GM21576 (cell line): ENCODE results near the gene SHFL.

Experiments
- ATAC-seq: cut with Tn5 transposase; IDR thresholded peaks from one replicate; pipeline ENCODE4 v1.9.1; 2021; ENCODE audit warnings: mild to moderate bottlenecking, moderate library complexity; ENCODE audit not compliant: unreplicated experiment

SHFL gene

DNA sequence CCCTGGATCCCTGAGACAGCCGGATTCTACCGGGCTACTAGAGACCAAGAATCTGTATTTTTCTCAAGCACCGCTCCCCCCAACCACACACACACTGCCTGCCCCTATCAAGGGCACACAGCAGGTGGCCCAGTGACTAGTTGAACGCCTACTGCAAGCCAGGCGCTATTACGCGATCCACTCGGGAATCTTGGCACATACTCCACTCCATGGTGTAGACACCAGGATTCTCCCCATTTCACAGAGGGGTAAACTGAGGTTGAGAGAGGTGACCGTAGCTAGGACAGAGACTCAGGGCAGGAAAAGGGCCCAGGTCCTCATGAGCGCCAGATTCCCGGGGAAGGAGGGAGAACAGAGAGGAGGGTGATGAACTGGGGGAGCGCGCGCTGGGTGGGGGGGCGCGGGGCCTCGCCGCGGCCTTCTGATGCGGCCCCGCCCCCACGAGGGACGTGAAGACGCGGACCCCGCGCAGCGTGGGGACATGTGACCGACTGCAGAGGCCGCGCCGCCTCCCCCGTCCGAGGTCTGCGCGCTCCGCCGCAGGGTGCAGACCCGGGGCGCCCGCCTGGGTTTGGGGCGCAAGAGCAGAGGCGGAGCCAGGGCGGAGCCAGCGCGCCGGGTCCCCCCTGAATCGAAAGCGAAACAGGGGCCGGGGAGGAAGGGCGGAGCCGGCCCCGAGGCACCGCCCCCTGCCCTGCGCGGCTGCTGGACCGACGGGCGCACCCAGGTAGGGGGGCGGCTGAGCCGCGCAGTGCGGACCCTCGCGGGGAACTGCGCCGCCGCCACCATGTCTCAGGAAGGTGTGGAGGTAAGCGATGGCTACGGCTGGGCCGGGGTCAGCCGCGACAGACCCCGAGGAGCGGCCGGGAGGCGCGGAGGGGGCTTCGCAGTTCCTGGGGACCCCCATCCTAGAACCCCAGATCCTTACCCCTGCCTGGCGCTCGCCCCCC lies at the start of gene SHFL:
TSS of gene SHFL (plus strand) at position 677 of the 950 bp plus-strand sequence. CDS start at position 788, 111 bp downstream.
- peak; percentile 74 for ATAC-seq

DNA sequence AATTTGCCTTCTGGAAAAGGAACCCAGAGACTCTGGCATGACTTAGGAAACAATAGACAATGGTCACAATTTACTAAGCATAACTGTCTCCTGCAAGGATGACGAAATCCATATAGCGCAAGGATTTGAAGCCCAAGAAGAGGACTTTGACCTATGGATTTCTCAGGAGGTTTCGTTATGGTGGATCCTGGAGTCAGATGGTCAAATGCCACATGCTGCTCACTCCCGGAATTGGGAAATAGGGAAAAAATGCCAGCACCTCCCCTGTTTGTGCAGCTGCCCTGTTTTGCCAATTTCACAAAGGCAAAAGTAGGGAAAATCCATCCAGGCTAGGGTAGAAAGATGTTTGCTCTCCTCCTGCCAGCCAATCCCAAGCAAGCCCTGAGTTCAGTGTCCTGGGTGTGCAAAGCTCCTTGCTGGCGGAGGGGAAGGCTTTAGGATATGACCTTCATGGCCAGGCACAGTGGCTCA lies 49.5 kb upstream of the SHFL start:
- no peak for ATAC-seq

DNA sequence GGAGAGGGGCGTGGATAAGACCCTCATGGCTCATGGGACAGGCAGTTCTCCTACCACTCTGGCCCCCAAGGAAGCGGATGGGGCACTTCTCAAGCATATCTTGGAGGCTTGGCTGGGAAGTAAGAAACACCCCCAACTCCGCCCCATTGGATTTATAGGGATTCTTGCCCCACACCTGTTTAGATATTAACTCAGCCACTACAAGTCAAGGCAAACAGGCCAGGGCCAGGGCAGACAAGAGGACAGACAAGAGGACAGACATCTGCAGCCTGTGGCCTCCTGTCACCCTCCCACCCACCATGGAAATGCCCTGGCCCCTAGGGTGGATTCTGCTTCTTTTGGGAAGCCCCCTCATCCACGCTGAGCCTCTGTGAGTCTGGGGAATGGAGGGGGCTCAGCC lies 48.8 kb upstream of the SHFL start:
- no peak for ATAC-seq

DNA sequence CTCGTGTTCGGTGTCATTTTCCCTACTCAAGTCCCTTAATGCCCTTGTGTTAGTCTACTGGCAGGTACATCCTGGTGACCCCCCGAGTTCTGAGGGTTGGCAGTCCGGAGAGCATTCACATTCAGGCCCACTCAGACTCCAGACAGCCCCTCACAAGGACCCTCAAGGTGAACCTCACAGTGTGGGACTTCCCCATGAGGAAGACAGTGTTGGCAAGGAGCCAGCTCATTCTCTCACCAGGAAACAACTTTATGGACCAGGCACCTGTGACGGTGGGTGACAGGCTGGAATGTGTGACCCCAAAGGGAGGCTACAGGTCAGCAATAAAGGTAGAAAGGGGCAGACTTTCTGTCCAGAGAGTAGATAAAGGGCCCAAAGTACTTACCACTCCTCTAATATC lies 48.3 kb upstream of the SHFL start:
- no peak for ATAC-seq

DNA sequence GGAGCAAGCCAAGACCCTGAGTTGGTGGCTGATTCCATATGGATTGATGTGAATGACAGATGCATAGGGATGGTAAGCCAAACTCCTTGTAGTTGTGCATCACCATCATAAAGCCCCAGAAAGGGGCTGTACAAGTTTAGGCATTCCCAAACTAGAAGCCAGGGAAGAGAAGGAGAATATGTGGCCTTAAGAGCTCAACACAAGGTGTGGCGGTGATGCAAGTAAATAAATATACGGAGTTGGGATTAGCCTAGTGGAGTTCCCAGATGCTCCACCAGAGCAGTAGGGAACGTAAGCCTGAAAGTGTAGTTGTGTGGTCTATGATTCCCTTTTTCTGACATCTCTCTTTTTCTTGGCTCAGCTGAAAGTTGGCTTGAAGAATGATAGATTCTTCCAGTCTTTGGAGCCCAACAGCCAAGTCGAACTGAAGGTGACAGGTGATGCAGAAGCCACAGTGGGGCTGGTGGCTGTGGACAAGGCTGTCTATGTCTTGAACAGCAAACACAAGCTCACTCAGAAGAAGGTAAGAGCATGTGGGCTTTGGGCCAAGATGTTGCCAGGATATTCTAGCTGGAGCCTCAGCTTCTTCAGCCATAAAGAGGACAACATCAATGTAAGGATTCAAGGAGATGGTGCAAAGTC lies 42.7 kb upstream of the SHFL start:
- ATAC-seq: no peak

DNA sequence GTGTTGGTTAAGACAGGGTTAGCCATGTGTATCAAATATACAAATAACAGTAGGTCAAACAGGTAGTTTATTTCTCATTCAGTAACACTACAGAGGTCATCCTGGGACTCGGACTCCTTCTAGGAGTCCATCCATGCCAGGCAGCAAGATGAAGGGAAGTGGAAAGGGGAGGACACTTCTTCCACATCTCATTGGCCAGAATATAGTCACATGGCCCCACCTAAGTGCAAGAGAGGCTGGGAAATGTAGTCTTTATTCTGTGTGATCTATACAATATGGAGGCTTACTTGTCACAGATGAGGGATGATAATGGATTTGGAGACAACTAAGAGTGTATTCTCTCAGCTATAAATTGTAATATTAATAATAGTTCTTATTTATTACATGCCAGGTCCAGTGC lies 41.7 kb upstream of the SHFL start:
- ATAC-seq: no peak

DNA sequence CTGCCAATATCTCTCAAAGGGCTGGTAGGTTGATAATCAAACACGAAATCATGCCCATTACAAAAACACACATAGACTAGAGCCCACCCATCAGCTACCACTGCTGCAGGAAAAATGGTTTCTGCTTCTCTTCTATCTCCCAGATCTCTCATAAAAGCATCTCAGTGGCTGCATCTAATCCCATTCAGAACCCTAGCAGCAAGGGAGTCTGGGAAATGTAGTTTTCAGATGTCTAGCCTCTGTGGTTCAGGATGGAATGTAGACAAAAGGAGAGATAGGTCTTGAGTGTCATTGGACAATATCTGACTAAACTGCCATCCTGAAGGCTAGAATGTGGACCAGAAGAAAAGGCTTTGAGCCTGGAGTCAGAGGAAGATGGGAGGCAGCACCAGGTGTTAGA lies 40.7 kb upstream of the SHFL start:
- ATAC-seq: no peak

DNA sequence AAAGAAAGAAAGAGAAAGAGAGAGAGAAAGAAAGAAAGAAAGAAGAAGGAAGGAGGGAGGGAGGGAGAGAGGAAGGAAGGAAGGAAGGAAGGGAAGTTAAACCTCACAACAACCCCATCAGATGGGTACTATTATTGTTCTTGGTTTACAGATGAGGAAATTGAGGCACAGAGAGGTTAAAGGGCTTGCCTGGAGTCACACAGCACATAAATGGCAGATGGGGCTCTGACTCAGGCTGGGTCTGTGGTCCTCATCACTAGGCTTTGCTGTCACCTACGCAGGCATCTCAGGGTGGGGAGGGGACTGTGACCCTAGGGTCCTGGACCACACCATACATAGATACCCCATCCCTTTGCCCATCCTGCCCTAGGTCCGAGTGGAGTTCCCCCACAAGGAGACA lies 36.5 kb upstream of the SHFL start:
- no peak for ATAC-seq

DNA sequence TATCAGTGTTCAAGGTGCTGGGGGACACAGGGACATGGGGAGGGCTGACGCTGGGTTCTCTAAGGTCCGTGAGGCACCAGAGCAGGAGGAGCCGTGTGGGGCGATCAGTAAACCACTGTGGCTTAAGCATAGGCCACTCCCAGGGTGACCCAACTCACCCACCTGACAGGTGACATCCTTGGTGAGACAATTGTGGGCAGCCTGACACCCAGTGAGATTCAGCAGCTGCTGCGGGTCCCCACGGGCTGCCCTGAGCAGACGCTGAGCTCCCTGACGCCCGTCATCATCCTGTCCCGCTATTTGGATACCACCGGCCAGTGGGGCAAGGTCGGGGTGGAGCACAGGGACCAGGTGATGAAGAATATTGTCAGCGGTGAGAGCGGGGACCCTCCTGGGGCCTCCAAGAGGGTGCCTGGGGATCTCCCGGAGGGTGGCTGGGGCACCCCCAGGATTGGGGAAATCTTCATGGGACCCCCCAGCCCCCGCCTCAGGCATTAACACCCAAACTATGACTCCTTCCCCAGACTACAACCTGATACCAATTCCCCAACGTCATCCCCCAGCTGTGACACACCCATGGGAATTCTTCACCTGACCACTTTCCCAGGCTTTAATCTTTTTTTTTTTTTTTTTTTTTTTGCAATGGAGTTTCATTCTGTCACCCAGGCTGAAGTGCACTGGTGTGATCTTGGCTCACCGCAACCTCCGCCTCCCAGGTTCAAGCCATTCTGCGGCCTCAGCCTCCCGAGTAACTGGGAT lies 33.3 kb upstream of the SHFL start:
- ATAC-seq: no peak

DNA sequence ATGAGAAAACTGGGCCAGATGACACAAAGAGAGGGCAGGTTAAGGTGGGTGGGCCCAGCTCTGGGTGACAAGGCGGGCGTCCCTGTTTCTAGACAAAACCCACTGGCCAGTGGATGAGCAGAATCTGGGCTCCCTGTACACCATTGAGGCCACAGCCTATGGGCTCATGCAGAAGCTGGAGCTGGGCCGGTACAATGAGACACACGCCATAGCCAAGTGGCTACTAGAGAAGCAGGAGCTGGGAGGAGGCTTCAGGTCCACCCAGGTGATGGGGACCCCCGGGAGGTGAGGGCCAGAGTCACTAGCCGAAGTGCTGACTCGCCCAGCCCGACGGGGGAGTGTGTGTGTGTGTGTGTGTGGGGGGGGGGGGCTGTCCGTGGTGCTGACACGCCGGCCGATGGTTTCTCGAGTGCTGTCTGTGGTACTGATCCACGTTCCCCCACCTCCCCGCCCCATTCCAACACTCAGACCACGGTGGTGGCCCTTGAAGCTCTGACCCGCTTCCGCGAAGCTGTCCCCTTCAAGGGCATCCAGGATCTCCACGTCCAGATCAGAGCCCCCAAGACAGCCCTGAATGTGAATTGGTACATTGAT lies 24.3 kb upstream of the SHFL start:
- ATAC-seq: no peak

DNA sequence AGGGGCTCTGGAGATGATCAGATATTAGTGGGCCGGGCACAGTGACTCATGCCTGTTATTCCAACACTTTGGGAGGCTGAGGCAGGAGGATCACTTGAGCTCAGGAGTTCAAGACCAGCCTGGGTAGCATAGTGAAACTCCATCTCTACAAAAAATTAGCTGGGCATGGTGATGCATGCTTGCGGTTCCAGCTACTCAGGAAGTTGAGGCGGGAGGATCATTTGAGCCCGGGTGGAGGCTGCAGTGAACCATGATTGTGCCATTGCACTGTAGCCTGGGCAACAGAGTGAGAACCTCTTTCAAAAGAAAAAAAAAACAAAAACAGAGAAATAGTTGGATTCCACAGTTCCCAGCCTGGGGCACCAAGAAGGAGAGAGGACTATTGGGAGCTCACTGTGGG lies 17.9 kb upstream of the SHFL start:
- ATAC-seq: no peak

DNA sequence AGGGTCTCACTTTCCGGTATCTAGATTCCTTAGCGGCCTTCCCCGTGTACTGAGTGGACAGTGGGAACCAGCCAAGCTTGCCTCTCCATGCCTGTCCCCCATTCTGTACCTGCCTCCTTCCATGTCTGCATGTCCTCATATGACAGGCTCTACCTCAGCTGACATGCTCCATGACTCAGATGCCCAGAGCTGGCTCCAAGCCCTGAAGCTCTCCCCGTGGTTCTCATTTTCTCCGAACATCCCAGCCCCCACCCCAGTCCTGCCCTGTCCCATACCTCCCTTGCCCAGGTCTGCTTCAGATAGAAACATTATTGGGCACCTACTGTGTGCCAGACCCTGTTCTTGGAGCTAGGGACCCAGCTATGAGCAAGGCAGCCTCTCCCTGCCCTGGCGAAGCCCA lies 17.1 kb upstream of the SHFL start:
- no peak for ATAC-seq

DNA sequence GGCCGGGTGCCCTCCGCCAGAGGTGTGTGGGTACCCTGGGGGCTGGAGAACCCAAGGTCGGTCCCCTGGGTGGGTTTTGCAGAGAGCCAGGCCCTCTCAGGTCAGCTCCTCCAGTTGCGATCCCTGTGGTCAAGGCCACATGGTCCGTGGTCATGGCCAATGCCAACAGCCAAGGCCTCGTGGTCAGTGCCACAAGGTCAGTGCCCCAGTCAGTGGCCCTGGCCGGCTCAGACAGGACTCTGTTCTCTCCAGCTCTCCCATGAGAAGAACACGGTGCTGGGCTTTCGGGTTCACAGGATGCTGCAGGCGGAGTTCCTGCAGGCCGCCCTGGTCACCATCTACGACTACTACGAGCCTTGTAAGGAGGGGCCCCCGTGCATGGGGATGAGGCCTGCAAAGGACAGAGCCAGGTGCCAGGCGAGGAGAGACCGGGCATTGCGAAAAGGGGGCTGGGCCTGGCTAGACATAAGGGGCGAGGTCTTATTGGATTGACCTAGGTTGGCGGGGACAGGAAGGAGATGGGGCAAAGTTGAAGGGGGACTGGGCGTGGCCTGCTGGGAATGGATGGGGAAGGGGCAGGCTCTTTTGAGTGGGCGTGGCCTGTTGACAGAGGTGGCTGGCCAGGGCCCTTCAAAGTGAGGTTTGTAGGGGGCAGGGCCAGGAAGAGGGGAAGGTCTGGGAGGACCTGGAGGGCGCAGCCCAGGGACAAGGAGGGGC lies 15.2 kb upstream of the SHFL start:
- ATAC-seq: no peak

DNA sequence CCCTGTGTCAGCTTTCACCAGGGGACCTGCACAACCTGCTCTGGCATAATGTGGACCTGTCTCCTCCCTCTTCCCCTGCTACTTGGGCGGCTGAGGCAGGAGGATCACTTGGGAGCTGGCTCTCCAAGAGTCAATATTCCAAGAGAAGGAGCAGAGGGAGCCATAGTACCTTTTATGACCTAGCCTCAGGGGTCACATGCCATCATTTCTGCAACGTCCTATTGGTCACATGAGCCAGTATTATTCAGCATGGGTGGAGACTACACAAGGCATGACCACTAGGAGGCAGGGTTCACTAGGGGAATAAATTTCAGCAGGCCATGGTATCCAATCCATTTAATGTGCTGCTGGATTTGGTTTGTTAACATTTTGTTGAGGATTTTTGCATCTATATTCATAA lies 12.0 kb upstream of the SHFL start:
- no peak for ATAC-seq

DNA sequence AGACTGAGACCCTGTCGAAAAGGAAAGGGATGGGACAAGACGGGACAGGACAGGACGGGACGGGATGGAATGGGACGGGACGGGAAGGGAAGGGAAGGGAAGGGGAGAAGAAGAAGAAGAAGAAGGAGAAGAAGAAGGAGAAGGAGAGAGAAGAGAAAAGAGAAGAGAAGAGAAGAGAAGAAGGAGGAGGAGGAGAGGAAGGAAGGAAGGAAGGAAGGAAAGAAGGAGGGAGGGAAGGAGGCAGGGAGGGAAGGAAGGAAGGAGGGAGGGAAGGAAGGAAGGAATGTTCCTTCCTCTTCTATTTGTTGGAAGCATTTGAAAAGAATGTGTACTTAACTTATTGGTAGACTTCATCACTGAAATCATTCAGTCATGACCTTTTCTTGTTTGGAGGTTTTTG lies 9.6 kb upstream of the SHFL start:
- ATAC-seq: no peak

DNA sequence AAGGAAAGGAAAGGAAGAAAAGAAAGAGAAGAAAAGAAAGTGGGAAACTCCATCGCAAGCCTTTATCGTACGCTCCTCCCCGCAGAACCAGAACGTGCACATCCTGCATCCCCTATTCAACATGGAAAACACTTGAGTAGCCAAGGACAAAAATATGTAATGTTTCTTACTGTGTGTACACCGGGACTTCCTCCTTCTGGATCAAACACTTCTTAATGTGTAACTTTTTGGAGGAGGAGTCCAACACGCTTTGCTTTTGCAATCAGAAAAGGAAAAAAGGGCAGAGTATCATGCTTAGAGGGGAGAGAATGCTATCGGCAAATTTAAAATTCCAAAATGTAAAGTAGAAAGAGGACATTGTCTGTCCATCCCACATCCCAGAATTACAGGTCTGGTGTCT lies 7.8 kb upstream of the SHFL start:
- ATAC-seq: no peak

DNA sequence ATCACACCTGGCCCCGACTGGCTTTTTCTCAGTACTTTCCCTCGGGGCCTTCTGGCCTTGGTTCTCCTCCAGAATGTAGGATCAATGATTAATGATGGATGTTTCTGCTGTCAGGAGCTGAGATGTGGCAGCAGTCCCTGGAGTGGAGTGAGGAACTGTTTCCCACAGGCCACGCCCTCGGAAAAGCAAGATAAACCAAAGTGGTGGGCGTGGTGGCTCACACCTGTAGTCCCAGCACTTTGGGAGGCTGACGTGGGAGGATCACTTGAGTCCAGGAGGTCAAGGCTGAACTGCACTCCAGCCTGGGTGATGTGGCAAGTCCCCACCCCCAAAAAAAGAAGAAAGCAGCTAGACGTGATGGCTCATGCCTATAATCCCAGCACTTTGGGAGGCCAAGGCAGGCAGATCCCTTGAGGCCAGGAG lies 7.1 kb upstream of the SHFL start:
- ATAC-seq: no peak

DNA sequence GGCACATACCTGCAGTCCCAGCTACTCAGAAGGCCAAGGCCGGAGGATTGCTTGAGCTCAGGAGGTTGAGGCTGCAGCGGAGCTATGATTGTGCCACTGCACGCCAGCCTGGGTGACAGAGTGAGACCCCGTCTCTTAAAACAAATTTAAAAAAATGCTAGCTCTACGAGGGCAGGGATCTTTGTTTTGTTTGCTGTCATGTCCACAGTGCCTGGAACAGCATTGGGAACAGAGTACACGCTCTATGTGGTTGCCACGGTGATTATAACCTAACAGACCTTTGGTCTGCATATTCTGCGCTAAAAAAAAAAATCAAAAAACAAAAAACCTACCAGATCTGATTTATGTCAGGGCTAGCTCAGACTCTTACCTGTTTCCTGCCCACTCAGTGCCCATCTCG lies 2.2 kb upstream of the SHFL start:
- no peak for ATAC-seq

DNA sequence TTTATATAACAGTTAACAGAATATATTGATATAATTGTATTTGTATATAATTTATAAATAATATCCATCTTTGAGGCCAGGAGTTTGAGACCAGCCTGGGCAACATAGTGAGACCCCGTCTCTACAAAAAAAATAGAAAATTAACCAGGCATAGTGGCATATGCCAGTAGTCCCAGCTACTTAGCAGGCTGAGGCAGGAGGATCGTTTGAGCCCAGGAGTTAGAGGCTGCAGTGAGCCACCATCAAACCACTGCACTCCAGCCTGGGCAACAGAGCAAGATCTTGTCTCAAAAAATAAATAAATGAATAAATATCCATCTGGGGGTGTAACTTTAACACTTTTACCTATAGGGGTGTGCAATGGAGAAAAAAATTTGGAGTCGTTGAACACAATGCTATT lies 1.3 kb upstream of the SHFL start:
- ATAC-seq: no peak

DNA sequence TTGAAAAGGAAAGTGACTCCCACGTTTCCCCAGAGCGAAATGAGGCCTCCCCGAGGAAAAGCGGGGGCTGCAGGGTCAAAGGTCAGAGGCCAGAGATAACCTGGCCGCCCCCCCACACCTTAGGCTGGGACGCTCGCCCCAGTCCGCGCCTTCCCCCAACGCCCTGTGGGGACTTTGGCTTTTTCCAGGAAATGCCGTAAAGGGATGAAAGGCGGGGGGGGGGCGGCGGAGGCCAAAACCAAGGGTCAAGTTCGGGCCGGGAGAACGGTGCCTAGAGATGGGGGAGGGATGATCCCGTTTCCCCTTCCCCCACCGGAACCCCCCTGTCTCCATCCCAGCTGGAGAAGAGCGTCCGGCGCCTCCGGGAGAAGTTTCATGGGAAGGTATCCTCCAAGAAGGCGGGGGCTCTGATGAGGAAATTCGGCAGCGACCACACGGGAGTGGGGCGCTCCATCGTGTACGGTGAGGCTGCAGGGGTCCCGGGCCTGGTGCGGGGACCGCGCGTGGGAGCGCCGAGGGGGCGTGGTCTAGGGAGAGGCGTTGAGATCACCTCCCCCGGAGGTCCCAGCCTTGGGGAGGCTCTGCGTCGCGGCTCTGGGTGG lies 575 bp downstream of the SHFL start:
- no peak for ATAC-seq
